K562 (cell line): ENCODE results near the gene NACAD. TPM values are rescaled to one million over a fixed set of nuclear protein-coding genes. Genes with fewer than 3 reads are reported as not detected.

Experiments used
- ATAC-seq: fragments of 200-7000 bp; cut with Tn5 transposase; 3 replicates; pipeline ENCODE4 v1.9.1; 2020; ENCODE audit warnings: moderate library complexity
- BruUV-seq: library from RNA; stranded (reverse); fragments of 400-500 nt; replicated peaks from 2 replicates; lab custom pipeline; 2021; lab: Mats Ljungman, UMichigan
- CTCF ChIA-PET: fragments of 300-600 bp; formaldehyde crosslinking; extraction: SDS; loops from one replicate; lab custom pipeline; 2021; ENCODE audit warnings: low intra/inter-chr PET ratio; lab: Yijun Ruan, JAX
- POLR2A ChIA-PET: fragments of 300-600, 350-650 bp; sonication (Branson Sonifier 250); formaldehyde crosslinking; extraction: SDS; loops from one replicate; lab custom pipeline; 2021; ENCODE audit warnings: antibody characterized with exemption, inconsistent platforms; lab: Yijun Ruan, JAX
- DNase-seq, 4 experiments: peaks; one replicate each; pipeline versions ENCODE4 v3.0.0 to v3.0.0-alpha.2; 2011 to 2018; ENCODE audit warnings: low spot score in 3 of 4, mixed read lengths in 3 of 4; ENCODE audit errors: extremely low read depth in 1 of 4
- FAIRE-seq: peaks from 2 replicates; lab custom pipeline; 2011; peaks lifted over from hg19 to GRCh38; lab: Jason Lieb, UNC
- H2AFZ ChIP-seq: 2 replicates; pipeline ENCODE4 v1.6.0; 2011; ENCODE audit warnings: low read depth, low read length, control low read depth, inconsistent platforms
- H3K27ac ChIP-seq: fragments of 200-600 bp; 3 replicates; pipeline ENCODE4 v1.8.0; 2011; ENCODE audit warnings: low read depth, mild to moderate bottlenecking, control low read depth, inconsistent platforms, low read length, moderate library complexity, mixed read lengths; ENCODE audit errors: extremely low read depth
- H3K27me3 ChIP-seq, 2 experiments: fragments of 300-600 bp in 1 of 2; 2 replicates in 1 of 2; 3 replicates in 1 of 2; pipeline versions ENCODE4 v1.6.0 to v1.8.0; 2011; ENCODE audit warnings: inconsistent platforms in 2 of 2, low read length in 2 of 2, mild to moderate bottlenecking in 1 of 2, mixed read lengths in 1 of 2, moderate library complexity in 1 of 2; ENCODE audit not compliant: control insufficient read depth in 2 of 2, insufficient read depth in 2 of 2
- H3K36me3 ChIP-seq: fragments of 300-600 bp; 3 replicates; pipeline ENCODE4 v1.8.0; 2011; ENCODE audit warnings: mild to moderate bottlenecking, low read length, inconsistent platforms; ENCODE audit not compliant: control insufficient read depth, insufficient read depth
- H3K4me1 ChIP-seq, 2 experiments: fragments of 200-600 bp in 1 of 2; replicated peaks in 1 of 2; 2 replicates in 1 of 2; 3 replicates in 1 of 2; pipeline versions ENCODE4 v1.5.1 to v1.8.0; 2011; ENCODE audit warnings: inconsistent platforms in 2 of 2, low read length in 2 of 2, mild to moderate bottlenecking in 1 of 2, mixed read lengths in 1 of 2, moderate library complexity in 1 of 2; ENCODE audit not compliant: control insufficient read depth in 2 of 2, insufficient read depth in 2 of 2
- H3K4me2 ChIP-seq: 2 replicates; pipeline ENCODE4 v1.6.1; 2011; ENCODE audit warnings: low read length, control low read depth, inconsistent platforms, mixed read lengths; ENCODE audit not compliant: insufficient read depth
- H3K4me3 ChIP-seq: fragments of 200-600 bp; sonication (generic), shearing (Covaris generic); 2 replicates; pipeline ENCODE4 v1.5.1; 2016; ENCODE audit warnings: control low read depth, inconsistent platforms
- H3K79me2 ChIP-seq: fragments of 200-600 bp; 3 replicates; pipeline ENCODE4 v1.8.0; 2011; ENCODE audit warnings: low read length, inconsistent platforms; ENCODE audit not compliant: control insufficient read depth, insufficient read depth
- H3K9ac ChIP-seq, 2 experiments: 2 replicates each; pipeline versions ENCODE4 v1.6.0 to v1.6.1; 2011; ENCODE audit warnings: low read depth in 2 of 2, low read length in 2 of 2, control low read depth in 1 of 2, inconsistent platforms in 1 of 2, mild to moderate bottlenecking in 1 of 2, mixed read lengths in 1 of 2; ENCODE audit not compliant: insufficient read depth in 1 of 2
- H3K9me1 ChIP-seq: one replicate; pipeline ENCODE4 v1.6.0; 2011; ENCODE audit warnings: inconsistent platforms, mild to moderate bottlenecking, low read length, moderate library complexity; ENCODE audit not compliant: control insufficient read depth, insufficient read depth
- H3K9me3 ChIP-seq: replicated peaks from 2 replicates; pipeline ENCODE4 v1.5.1; 2011; ENCODE audit warnings: low read depth, low read length, inconsistent platforms; ENCODE audit not compliant: control insufficient read depth, insufficient read depth
- H4K20me1 ChIP-seq: replicated peaks from 2 replicates; pipeline ENCODE4 v1.6.1; 2011; ENCODE audit warnings: low read length, inconsistent platforms, mixed read lengths; ENCODE audit not compliant: control insufficient read depth, insufficient read depth
- HNRNPUL1 ChIP-seq: fragments of 200-400 bp; formaldehyde crosslinking; IDR thresholded peaks from 2 replicates; pipeline ENCODE4 v1.6.1; 2017; ENCODE audit warnings: low read length
- NFIC ChIP-seq: fragments of 450-650 bp; IDR thresholded peaks from 2 replicates; pipeline ENCODE4 v1.6.1; 2017; ENCODE audit warnings: mild to moderate bottlenecking, inconsistent platforms
- WGBS: fragments of 100-300 bp; shearing (Covaris generic); methylation state at CpG from one replicate; pipeline ENCODE4 v1.1.6; 2016; ENCODE audit warnings: low coverage, mixed read lengths; ENCODE audit not compliant: insufficient coverage; ENCODE audit errors: missing lambda C conversion rate; 5-methylcytosine and 5-hydroxymethylcytosine counted together
- in situ Hi-C: fragments of 300-500 bp; cut with MboI; formaldehyde crosslinking; loops from 4 replicates; pipeline ENCODE4 v1.15.0; 2018; ENCODE audit warnings: inconsistent platforms, mixed read lengths
- intact Hi-C: fragments of 100-400 bp; cut with micrococcal nuclease; formaldehyde crosslinking; loops from 2 replicates; pipeline ENCODE4 v1.14.2; 2022
- polyA plus RNA-seq, 8 experiments: library from polyadenylated mRNA; depleted of rRNA in 4 of 8; stranded (reverse) in 5 of 8; unstranded in 3 of 8; fragments of >200 nt; fragmentation: Nextera tagmentation in 2 of 8; fragmentation: Illumina TruSeq in 1 of 8; extraction: Ambion mirVana in 2 of 8; extraction: Trizol in 1 of 8; gene quantifications; 2 replicates each; pipeline versions ENCODE4 v1.2.1 to v1.2.3, GENCODE V29; 2011 to 2014; ENCODE audit warnings: inconsistent platforms in 1 of 8, missing spikeins in 1 of 8
- total RNA-seq, 7 experiments: library from RNA; depleted of rRNA in 6 of 7; stranded (reverse); fragments of >200 nt in 6 of 7; fragmentation: Illumina TruSeq in 2 of 7; extraction: Trizol in 2 of 7; gene quantifications; 2 replicates each; pipeline versions ENCODE4 v1.2.1 to v1.2.3, GENCODE V29; 2011 to 2021; ENCODE audit warnings: low replicate concordance in 1 of 7
- TF ChIP-seq, protein P1 (sequence below): sonication (generic); formaldehyde crosslinking; IDR thresholded peaks from 2 replicates; pipeline ENCODE4 v1.8.0; 2022; ENCODE audit warnings: mild to moderate bottlenecking, missing genetic modification reagents

NACAD gene
- total and polyA plus RNA-seq, 9 of the 15 experiments (the other 6 are each of a cell fraction or from before 2014, with no cell fraction given) = under 0.01 to 0.03 (median 0.02) TPM; not detected in 5

DNA sequence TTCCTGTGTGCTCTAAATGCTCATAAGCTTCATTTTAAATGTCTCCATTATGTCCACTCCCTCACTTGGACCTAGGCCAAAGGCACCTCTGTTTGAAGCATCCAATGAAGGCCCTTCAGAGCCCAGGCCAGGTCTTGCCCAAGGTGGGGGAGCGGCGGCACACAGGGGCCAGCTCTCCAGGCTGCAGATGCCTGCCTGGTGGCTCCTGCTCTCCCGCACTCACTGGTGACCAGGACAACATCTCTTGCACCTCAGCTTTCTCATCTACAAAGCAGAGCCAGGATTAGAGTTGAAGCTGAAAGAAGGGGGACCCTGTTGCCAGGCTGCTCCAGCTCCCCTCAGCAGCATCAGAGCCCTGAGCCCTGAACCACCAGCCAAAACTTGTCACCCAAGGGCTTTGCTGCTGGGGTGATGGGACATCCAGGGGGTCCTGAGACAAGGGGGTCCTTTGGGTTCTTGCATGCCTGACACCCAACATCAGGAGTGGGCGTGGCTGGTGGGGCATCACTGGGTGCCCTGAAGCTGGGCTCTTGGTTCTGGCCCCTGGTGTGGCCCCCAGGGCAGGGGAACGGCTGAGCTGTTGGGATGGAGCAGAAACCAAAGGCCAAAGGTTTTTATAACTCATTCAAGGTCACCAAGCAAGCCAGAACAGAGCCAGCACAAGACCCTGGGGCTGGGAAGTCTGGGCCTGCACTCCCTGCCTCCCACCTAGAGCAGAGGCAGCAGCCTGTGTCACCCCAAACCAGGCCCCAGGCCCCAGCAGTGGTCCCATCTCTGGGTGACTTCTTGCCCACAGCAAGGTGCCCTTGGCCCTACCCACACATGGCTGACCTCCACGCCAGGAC lies 1.2 kb downstream of the NACAD start:
- no TSS peak for BruUV-seq
- WGBS = 40% methylated on average over 6 of the region's 6 CpGs
- ChIA-PET CTCF (no interaction called here), POLR2A (interaction anchor here (0.6 to 2.3 kb wide), 8 partner anchors 10 to 93 kb away, joined by 3 to 6 read pairs (median 4); partner anchors contain the start of gene TBRG4)
- H3K4me3 ChIP-seq = no peak overlapping the region
- no peak for FAIRE-seq
- H4K20me1 ChIP-seq = peaks cover 4% of the 10 kb centered on the region; the same call in 1 of the 2 replicates
- no peaks in the 10 kb centered on the region for H3K9me1 ChIP-seq
- intact Hi-C loops (no loop called here), in situ Hi-C loops (no loop called here)
- H3K9me3 ChIP-seq = no peaks in the 10 kb centered on the region
- no peaks in the 10 kb centered on the region for H3K79me2 ChIP-seq
- no peak overlapping the region for H3K27ac ChIP-seq
- no peak for DNase-seq
- H3K36me3 ChIP-seq = no peaks in the 10 kb centered on the region
- no peak for ATAC-seq
- 0 out of 2 replicates have a peak, but pooled peaks have one; percentile 20 for TF ChIP-seq NFIC
- no peak for TF ChIP-seq HNRNPUL1
- TF ChIP-seq, protein P1, sequence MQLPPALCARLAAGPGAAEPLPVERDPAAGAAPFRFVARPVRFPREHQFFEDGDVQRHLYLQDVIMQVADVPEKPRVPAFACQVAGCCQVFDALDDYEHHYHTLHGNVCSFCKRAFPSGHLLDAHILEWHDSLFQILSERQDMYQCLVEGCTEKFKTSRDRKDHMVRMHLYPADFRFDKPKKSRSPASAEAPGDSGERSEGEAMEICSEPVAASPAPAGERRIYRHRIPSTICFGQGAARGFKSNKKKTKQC (CRISPR knock-in tag) = no peak
- H3K27me3 ChIP-seq = no peaks in the 10 kb centered on the region; a peak in 1 of 5 replicates
- 0 out of 4 replicates have a peak overlapping the region, but pooled peaks of 1 of the 2 experiments have one; percentile 52 for H3K9ac ChIP-seq
- H3K4me1 ChIP-seq = peaks cover 0 to 47% of the 10 kb centered on the region in 2 experiments; a peak in 3 of 5 replicates
- no peak overlapping the region for H2AFZ ChIP-seq
- no peak overlapping the region for H3K4me2 ChIP-seq
